ENCODE data around the gene BDKRB2. TPM values are rescaled to one million over a fixed set of nuclear protein-coding genes. Genes with fewer than 3 reads are reported as not detected.

The BDKRB2 gene
- polyA plus RNA-seq, 1 donor: 2.5 TPM

DNA sequence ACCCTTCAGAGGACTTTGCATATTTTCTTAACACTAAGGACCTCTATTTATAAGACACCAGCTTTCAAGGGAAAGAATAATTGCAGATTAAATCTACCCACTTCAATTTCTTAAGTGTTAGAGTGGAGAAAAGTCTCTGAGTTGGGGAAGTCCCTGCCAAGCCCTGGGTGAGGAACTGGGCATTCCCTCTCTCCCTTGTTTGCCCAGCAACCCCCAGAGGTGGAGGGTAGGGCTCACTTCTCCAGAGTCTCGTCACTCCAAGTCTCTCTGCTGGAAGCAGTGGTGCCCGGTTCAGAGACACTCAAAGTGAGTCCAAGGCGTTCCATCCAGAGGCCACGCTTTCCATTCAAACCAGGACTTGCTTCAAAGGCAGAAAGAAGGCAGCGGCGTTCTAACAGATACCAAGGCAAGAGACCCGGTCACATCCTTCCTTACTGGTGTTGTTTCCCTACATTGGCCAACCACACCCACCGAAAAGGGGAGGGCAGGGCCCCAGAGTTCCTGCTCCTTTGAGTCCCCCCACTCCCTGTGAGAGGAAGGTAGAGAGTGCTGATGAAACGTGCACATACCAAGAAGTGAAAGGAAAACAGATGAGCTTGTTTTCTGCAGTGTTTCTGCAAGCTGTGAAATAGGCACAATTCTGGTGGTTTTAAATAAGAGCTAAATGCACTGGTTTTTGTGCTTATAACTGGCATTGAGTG lies 6.1 kb upstream of the BDKRB2 start:
- no peak for DNase-seq

DNA sequence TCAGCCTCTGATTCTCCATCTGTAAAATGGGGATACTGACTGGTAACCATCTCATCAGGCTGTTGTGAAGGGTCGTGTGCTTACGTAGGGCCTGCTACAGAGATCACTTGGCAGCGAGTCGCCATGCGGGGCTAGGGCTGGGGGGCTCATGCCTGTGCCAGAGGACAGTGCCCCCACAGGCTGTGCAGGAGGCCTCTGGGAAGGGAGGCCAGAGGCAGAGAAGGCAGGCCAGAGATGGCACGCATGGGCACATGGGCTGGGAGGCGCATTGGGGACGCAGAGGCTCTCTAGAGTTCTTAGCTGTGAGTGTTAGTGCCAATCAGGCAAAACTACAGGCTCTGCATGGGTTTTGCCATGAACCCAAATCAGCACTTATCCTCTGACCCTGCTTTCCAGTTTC lies 3.5 kb upstream of the BDKRB2 start:
- no peak for DNase-seq

DNA sequence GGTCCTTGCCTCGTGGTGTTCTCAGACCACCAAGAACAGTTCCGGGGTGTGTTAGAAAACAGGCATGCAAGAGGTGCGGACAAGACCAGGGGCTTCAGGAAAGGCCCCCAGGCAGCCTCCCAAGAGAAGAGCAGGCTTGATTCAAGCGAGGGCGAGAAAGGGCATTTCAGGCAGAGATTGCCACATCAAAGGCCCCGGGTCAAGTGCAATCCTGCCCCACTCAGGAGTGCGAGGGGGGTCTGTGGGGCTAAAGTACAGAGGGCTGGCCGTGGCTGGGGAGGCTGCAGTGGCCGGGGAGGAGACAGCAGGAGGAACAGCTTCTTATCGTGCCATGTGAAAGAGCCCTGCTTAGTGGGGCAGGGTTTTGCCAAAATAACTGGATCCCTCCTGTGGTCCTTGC lies 2.7 kb upstream of the BDKRB2 start:
- no peak for DNase-seq

DNA sequence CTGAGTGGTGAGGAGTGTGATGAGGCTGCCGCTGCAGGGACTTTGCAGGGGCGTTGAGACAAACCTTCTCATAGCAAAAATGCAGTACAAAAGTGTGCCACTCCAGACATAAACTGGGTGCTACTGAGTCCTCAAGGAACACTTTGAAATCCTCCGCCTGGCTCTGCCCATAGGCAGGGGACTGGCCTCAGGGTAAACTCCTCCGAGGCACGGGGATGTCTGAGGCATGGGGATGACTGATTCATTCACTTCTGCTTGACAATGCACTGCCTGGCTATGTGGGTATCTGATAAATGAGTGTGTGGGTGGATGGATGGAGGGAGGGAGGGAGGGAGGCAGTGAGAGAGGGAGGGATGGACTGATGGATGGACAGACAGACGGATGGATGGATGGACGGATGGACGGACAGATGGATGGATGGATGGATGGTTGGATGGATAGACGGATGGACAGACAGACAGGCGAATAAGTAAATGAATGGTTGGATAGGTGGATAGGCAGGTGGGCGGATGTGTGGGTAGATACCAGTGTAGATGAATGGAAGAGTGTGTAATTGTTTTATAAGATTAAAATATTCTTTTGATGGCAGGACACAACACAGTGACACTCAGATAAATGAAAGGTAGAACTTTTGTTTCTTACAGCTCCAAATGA lies 2.1 kb upstream of the BDKRB2 start:
- DNase-seq: no peak

DNA sequence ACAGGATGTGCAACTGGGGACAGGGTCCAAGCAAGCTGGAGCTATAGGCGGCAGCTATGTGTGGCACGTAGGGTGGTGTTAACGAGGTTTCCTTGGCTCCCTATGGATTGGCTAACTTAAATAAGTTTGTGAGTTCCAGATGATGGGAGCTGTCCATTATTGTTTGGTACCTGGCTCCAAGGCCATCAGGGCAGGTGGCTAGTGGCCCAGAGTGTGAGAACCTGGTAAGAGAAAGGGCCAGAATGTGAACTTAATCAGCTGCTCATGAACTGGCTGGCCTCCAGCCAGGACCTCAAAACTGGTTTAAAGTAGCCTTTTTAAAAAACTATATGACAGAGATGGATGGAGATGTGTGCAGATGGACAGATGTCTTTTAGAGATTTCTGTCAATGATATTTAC lies 1.5 kb upstream of the BDKRB2 start:
- DNase-seq: no peak

DNA sequence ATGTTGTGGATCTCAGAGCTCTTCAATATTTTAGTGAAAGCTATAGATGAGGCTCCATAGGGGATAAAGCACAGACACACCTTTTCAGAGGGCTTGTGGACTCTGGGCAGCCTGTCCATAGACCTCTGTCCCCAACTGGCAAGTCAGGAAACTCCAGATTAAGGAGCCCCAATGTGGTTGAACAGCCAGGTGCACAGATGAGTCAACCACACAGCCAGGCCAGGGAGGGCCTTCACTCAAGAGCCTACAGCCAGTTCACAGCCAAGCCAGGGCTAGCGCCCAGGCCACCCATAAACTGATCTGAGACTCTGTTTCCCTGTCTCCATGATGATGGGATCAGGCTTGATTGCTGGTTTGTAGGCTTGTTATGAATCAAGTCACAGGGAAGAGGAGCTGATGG lies 1.0 kb upstream of the BDKRB2 start:
- no peak for DNase-seq

DNA sequence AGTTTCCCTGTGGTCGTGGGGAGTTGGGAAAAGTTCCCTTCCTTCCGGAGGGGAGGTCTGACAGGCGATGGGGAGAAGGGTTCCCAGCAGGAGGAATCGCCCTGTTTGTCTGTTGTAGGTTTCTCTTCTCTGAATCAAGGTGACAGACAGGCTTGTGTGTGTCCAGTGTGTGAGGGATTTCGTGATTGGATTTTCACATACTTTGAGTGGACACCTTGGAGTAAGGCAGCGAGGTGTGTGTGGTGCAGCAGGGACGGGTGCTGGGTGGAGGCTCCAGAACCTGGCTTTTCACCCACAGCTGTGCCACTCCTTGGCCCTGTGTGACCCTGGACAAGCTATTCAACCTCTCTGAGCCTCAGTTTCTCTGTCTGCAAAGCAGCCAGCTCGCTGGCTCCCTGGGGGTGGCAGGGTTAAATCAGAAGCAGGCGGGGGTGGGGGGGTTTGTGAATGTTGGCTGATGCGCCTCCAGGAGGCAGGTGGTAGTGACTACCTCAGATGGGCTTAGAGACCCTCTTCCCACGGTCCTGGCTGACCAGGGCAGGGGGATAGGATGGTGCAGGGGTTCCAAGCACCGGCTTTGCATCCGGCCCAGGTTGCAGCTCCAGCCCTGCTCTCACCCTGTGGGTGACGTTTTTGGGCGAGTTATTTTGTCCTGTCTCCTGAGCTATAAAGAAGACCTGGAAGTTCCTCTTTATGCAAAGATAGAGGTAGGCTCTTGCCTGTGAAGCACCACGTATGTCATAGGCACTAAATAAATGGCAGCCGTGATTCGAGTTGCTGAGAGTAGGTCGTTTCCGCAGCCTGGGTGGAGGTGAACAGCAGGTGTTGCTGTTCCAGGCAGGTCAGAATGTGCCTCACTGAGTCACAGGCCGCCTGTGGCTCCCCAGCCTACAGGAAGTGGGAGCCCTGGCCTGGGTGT lies 679 bp downstream of the BDKRB2 start:
- no peak for DNase-seq

DNA sequence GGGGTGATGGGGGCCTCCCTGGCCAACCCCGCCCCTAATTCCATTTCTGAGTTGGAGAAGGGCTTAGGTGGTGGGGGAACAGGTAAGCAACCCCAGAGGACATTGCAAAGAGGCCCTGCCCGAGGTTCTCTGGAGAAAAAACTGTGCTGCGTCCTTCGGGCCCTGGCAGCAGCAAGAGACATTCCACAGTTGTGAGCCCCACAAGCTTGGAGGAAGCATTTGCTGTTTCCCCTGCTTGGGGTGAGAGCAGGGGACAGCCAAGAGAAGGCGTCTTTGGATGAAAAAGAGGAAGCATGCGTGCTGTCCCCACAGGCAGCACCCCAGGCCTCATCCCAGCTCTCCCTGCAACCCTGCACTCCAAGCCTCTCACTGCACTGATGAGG lies 1.3 kb downstream of the BDKRB2 start:
- no peak for DNase-seq

DNA sequence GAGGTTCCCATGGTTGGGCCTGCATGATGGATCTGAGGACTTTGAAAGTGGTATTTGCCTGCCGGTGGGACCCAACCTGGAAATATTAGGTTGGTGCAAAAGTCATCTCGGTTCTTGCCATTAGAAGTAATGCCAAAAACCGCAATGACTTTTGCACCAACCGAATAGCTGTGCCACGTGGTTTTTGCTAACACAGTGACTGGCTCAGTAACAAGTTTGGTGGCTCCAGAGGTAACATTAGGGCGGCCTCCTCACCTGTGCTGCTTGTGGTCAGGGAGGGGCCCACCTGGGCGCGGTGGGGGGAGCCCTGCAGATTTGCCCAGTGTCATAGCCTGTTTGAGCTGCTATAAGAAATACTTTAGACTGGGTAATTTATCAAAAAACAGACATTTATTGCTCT lies 1.8 kb downstream of the BDKRB2 start:
- DNase-seq: no peak

DNA sequence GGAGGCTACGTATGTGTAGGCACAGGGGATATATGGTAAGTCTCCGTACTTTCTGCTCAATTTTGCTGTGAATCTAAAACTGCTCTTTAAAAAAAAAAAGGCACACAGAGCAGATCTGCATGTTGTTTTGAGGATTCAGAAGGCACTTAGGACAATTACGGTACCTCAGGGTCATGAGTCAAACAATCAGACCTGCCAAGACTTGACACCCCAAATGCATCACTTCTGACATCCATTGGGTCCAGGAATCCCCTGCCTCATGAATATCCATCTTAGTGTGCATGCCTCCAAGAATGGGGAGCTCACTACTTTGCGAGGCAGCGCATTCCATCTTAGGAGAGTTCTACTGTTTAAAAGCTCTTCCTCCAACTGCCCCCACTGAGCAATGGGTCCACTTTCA lies 3.0 kb downstream of the BDKRB2 start:
- no peak for DNase-seq

DNA sequence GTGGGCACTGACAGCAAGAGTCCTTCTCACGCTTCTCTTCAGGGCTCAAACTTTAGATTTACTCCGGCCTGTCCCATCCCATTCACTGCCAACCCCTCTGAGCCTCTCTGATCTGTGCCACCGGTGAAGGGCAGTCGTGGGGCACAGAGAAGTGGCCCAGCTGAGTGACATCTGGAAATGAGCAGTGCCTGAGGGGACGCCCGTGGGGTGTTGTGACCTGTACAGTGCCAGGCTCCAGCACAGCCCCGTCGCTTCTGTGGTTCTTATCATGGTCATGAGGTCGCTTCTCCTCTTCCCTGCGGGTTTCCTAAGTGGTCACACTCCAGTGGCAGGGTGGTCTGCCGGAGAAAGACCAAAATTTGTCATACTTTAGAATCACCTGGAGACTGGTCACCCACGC lies 4.1 kb downstream of the BDKRB2 start:
- no peak for DNase-seq

DNA sequence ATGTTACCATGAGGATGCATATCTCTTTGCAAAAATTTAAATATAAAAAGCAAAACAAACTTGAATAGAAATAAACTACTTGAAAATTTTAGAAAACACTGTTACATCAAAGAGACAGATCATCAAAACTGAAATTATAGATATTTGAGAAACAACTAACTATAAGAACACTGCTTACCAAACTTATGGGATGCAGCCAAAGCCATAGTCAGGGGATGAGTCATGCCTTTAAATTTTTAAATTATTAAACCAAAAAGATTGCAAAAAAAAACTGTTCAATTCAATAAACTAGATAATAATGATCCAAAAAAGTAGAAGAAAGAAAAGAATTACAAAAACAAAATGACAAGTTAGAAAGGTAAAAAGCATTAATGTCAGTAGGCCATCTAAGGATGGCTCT lies 7.5 kb downstream of the BDKRB2 start:
- DNase-seq: no peak

DNA sequence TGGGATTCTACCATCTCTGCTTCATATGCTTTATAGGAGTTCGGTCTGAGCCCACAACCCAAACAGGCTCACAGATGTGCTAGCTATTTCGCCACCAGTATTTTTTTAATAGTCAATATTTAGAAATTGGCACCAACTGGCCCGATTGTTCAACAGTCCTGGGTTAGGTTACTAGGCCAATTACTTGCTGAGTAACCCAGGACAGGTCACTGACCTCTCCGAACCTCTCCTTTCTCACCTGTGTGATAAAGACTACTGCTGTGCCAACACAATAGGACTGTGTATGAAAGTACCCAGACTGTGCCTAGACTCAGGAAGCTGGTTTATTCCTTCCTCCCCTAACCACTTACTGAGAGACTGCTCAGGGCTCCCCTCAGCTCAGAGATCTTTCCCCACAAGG lies 8.3 kb downstream of the BDKRB2 start:
- DNase-seq: no peak

DNA sequence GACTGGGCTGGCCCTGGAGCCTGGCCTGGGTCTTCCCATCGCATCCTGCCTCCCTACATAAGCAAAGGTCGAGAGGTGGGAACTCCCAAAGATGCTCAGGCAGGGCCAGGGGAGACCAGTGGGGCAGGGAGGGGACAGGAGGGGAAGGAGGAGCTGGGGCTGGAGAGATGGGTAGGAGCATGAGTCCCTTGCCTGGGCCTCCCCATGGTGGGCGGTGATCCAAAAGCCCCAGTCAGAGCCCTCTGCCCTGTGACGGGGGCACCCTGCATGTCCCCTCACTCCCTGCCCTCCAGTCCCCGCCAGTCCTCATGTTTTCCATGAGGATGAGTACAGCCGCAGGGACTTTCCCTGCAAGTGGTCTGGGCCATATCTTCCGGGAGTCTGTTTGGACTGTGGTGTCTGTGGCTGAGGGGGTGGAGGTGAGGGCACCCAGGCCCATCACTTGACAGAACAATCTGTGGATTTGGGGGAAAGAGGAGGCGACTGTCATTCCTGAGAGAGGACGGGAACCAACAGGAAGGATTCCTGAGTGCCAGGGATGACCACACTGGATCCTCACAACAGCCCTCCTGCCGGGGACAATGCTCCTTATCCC lies 9.3 kb downstream of the BDKRB2 start:
- DNase-seq: no peak

DNA sequence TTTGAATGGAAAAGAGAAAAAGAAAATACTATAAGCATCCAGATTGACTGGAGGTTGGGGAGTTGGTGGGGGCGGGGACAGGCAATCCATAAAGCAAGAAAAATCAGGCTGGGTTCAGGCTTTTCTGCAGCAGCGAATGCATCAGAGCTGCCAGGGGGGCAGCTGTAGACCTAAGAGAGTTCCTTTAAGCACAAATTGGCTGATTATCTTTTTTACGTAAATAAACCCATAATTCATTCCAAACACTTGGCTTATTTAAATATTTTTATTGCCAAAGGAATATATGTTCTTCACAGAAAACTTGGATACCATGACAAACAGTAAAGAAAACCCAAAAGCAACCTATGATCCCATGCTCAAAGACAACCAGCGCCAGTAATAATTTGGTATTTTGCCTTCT lies 10.2 kb downstream of the BDKRB2 start:
- DNase-seq: no peak

DNA sequence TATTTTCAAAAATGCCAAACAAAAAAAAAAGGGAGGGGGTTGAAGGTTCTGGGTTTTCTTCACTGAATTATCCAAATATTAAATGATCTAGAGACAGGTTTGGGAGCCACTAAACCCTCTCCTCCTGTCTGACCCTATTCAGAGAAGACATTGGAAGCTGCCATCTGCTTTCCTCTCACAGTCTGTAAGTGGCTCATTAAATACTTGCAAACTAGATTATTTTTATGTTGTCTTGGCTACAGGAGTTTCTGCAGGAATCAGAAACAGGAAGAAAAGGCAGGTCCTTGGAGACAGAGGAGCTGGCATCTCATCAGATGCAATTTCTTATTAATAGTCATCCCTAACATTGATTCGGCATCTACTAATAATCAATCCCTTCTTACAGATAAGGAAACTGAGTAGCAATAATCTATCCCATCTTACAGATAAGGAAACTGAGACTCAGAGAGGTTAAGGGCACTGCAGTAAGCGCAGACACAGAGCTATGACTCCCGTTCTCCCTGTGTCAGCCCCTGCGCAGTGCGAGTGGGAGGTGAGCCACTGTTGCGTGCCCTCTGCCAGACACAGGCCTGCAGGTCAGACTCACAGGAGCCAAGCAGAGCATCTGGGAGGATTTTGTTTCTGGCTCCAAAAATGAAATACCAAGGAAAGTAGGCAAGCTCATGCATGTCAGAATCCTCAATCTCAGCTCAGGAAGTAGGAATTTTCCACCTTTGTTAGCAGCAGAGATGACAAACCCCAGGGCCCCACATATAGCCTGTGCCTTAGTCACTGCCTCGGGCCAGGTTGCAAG lies 11.0 kb downstream of the BDKRB2 start:
- no peak for DNase-seq

DNA sequence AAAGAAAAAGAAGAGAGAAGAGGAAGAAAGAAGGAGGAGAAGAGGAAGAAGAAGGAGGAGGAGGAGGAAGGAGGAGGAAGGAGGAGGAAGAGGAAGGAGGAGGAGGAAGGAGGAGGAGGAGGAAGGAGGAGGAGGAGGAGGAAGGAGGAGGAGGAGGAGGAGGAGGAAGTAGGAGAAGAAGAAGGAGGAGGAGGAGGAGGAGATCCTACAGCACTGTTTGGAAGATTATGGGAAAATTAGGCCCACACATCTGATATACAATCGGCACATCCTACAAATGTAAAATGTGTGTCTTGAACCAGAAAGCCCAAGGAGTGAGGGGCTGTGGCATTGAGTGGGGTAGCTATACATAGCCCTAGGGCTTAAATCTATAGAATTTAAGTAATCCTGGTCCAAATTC lies 12.0 kb downstream of the BDKRB2 start:
- no peak for DNase-seq

DNA sequence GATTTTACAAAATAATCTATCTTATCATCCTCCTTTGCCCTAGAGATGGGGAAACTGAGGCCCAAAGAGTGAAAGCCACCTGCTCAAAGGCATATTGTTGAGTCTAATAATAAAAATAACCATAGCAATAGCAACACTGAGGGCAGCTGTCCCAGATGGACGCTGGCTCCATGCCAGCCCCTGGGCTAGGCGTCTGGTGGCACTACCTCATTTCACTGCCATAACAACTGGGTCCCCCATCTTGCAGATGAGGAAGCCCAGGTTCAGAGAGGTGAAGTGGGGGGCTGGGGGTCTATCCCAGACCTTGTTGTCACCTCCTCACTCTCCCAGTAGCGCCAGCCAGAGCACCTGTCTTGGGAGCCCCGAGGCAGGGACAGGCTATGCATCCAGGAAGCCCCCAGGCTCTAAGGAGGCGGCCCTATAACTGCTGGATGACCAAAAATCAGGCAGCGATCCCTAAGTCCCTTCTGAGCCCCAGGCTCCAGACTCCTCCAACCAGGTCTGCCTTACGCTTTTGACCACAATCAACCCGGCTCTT lies 12.8 kb downstream of the BDKRB2 start:
- DNase-seq: no peak

DNA sequence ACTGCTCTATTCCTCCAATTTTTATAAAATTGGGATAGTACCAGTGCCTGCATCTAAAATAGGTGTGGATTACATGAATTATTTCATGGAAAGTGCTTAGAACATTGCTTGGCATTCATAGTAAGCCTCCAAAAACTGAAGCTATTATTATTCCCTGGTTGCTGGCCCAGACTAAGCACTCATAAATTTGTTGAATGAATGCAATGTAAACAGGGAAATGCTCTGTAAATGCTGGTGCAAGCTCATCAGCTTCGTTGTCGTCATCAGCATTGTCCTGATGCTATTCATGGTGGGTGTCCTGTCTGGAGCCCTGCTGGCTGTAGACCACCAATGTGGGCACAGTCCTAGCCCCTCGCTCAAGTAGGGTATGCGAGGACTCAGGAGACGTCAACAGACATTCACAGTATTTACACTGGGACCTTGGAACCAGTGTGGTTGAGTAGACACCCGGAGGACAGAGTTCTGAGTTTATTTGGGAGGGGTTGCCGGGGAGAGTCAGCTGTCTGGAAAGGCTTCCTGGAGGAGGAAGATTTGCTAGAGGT lies 16.5 kb downstream of the BDKRB2 start:
- no peak for DNase-seq

DNA sequence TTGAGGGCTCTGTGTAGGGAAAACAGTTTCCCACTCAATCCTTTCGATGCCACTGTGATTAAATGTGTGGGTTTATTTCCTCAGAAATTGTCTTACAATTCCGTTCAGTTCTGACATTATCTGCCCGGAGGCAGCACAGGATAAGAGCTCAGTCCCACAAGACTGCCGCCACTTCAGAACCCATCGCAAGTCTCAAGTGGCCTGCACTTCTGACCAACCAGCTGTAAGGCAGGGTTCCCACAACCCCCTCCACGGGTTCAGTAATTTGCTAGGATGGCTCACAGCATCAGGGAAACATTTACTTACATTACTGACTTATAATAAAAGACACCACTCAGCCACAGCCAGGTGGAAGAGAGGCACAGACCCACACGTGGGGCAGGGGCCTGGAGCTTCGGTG lies 17.2 kb downstream of the BDKRB2 start:
- DNase-seq: no peak

DNA sequence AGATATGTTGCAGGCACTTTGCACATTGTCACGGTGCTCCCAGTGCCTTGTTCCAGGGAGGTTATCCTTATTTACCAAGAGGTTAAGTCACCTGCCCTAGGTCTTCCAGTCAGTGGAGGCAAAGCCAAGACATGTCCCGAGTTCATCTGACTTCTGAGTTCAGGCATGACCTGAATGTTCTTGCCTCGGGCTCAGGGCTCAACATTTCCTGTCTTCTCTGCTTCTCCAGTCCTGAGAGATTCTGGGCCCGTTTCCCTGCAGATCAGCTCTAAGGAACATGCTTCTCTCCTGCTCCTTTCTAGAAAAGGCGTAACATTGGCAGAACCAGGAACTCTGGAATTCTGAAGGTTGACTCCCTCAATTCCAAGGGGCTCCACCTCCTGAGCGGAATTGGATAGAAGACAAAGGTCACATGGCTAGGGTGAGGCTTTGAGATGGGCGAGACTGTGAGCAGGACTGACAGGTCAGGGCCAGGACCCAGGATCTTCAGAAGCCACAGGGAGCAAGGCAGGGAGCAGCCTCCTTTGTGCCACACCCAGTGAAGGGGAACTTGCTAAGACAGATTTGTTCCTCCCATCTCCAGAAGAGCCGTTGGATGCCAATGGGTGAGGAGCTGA lies 19.9 kb downstream of the BDKRB2 start:
- no peak for DNase-seq

All from left kidney (tissue), 2 donors.